Stimulated activated naive CD8-positive, alpha-beta T cell treated with anti-CD3 and anti-CD28 coated beads, Interleukin-15, Interleukin-2, amounts not matched to agents 100 ng/mL and 50 ng/mL, for 24 hours (primary cell): ENCODE measurements around the gene BRD9.

Source experiments
- H3K27ac Mint-ChIP-seq: one replicate; pipeline ENCODE4 v1.8.0; 2021; ENCODE audit warnings: mild to moderate bottlenecking, mixed read lengths
- H3K27me3 Mint-ChIP-seq: one replicate; pipeline ENCODE4 v1.8.0; 2021; ENCODE audit warnings: mixed read lengths
- H3K36me3 Mint-ChIP-seq: one replicate; pipeline ENCODE4 v1.8.0; 2021; ENCODE audit warnings: low read depth, mixed read lengths
- H3K4me1 Mint-ChIP-seq: one replicate; pipeline ENCODE4 v1.8.0; 2021; ENCODE audit warnings: low read depth, mixed read lengths
- H3K4me3 Mint-ChIP-seq: one replicate; pipeline ENCODE4 v1.8.0; 2021; ENCODE audit warnings: mild to moderate bottlenecking, mixed read lengths
- H3K9me3 Mint-ChIP-seq: one replicate; pipeline ENCODE4 v1.8.0; 2021; ENCODE audit warnings: mixed read lengths

BRD9 gene

DNA sequence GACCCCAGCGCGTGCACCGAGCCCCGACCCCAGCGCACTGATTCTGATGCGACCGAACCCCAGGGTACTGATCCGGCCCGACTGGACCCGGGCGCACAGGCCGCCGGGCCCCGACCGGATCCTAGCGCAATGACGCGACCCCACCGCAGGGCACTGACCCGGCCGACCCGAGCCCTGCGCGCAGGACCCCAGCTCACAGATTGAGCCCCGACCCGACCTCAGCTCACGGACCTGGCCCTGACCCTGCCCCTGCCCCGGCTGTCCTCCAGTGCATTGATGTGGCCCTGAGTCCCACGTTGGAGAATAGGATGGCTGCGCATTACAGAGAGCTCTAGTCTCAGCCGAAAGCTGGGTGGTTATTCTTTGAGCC, 521 bp upstream of the BRD9 start:
- Mint-ChIP-seq H3K27me3 (no peaks in the 10 kb centered on the region), H3K36me3 (peaks cover 67% of the 10 kb centered on the region), H3K4me1 (peaks cover 36% of the 10 kb centered on the region), H3K9me3 (no peaks in the 10 kb centered on the region), H3K27ac (peak overlapping the region; percentile 40), H3K4me3 (peak overlapping the region; percentile 87)

DNA sequence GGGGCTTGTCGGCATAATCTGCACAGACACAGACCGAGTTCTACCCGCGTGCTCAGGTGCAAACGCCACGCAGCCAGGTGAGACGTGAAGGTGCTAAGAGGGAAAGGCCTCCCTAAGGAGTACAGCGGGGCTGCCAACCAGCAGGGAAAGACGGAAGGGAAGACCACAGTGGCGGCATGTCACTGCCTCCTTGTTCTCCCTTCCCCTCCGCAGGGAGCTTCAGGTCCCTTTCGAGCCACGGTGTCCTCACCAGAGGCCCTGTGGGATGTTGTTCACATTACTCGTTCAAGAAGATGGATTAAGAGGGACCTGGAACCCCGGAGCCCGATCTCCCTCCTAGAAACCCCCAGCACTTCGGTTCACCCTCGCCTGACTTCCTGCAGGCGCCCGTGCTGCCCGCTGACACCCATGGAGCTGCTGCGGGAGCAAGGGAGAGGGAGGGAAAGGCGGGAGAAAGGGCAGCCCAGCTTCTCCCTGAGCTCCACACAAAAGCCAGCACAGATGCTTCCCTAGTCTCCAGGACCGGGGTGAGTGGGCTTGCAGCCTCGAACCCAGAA, 686 bp downstream of the BRD9 start:
- no peaks in the 10 kb centered on the region for H3K9me3 Mint-ChIP-seq
- H3K4me1 Mint-ChIP-seq = peaks cover 36% of the 10 kb centered on the region
- peak overlapping the region; percentile 92 for H3K27ac Mint-ChIP-seq
- H3K36me3 Mint-ChIP-seq = peaks cover 79% of the 10 kb centered on the region
- no peaks in the 10 kb centered on the region for H3K27me3 Mint-ChIP-seq
- H3K4me3 Mint-ChIP-seq = peak overlapping the region; percentile 87

DNA sequence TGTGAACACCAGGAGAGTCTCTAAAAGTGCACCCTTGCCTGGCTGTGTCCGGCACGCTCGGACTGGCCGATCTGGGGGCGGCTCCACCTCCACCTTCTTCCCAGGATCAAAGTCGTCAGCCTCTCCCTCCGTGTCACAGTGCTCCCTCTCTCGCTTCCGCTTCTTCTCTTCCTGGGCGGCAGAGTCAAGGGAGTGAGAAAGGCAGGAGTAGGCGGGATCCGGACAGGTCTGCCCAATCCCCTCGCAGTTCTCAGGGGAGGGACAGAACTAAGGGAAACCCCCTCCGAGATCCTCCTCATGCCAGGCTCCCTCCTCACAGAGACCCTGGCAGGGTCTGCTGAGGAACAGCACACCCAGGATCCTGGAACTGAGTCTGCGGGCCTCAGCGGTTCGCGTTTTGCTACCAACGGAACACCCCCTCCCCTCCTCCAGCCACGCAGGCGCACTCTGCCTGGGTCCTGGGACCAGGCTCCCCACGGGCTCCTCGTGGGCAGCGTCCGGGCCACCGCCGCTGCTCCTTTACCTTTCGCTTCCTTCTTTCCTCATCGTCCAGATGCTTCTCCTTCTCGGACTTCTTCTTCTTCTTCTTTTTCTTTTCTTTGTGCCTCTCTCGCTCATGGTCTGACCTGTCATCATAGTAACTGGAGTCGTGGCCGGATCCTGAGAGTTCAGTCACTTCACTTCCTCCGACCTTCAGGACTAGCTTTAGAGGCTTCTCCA, 1.3 kb downstream of the BRD9 start:
- Mint-ChIP-seq H3K27me3 (no peaks in the 10 kb centered on the region), H3K4me1 (peaks cover 36% of the 10 kb centered on the region)

DNA sequence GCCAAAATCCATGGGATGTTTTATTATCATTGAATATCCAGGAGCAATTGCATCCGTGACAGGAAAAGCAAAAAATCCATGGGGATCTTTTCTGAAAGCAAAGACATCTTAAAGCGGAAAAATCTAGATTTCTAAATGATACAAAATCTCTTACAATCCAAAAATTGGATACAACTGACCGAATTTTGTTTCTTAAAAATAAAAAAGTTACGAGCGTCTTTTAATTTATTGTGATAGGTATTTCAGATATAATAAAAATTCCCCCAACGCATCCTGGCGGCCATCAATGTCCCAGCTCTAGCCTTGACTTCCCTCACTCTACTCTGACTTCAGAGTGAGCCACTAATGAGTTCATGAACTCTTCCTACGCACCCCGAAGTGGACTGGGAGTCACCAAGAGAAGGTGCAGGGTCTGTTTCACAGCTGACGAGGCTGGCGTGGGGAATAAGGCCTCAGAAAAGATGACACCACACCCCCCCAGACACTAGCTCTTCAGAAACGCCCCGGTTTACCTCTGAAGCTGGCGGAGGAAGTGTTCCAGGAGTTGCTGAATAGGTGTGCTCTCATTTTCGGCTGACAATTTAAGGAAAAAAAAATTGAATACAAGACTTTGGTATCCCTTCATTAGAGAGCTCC, 3.4 kb downstream of the BRD9 start:
- no peaks in the 10 kb centered on the region for H3K27me3 Mint-ChIP-seq
- peaks cover 36% of the 10 kb centered on the region for H3K4me1 Mint-ChIP-seq
- H3K27ac Mint-ChIP-seq = no peak overlapping the region
- H3K4me3 Mint-ChIP-seq = no peak overlapping the region
- no peaks in the 10 kb centered on the region for H3K9me3 Mint-ChIP-seq
- H3K36me3 Mint-ChIP-seq = peaks cover 84% of the 10 kb centered on the region

More for the DNA sequence above, 1.3 kb downstream of the BRD9 start:
- H3K27ac Mint-ChIP-seq = peak overlapping the region; percentile 92
- peak overlapping the region; percentile 87 for H3K4me3 Mint-ChIP-seq
- H3K36me3 Mint-ChIP-seq = peaks cover 80% of the 10 kb centered on the region
- H3K9me3 Mint-ChIP-seq = no peaks in the 10 kb centered on the region

GRCh38 chr5:888638-889035, 4.0 kb downstream of the BRD9 start:
- H3K36me3 Mint-ChIP-seq = peaks cover 84% of the 10 kb centered on the region
- H3K27me3 Mint-ChIP-seq = no peaks in the 10 kb centered on the region
- no peak overlapping the region for H3K4me3 Mint-ChIP-seq
- peaks cover 31% of the 10 kb centered on the region for H3K4me1 Mint-ChIP-seq
- no peaks in the 10 kb centered on the region for H3K9me3 Mint-ChIP-seq
- no peak overlapping the region for H3K27ac Mint-ChIP-seq

- Mint-ChIP-seq H3K9me3 (peaks cover under 1% of the 10 kb centered on the region), H3K4me3 (no peak overlapping the region), H3K4me1 (peaks cover 28% of the 10 kb centered on the region), H3K27ac (no peak overlapping the region), H3K36me3 (peaks cover 87% of the 10 kb centered on the region), H3K27me3 (no peaks in the 10 kb centered on the region)
Measured at GRCh38 chr5:887947-888637, 4.5 kb downstream of the BRD9 start.

DNA sequence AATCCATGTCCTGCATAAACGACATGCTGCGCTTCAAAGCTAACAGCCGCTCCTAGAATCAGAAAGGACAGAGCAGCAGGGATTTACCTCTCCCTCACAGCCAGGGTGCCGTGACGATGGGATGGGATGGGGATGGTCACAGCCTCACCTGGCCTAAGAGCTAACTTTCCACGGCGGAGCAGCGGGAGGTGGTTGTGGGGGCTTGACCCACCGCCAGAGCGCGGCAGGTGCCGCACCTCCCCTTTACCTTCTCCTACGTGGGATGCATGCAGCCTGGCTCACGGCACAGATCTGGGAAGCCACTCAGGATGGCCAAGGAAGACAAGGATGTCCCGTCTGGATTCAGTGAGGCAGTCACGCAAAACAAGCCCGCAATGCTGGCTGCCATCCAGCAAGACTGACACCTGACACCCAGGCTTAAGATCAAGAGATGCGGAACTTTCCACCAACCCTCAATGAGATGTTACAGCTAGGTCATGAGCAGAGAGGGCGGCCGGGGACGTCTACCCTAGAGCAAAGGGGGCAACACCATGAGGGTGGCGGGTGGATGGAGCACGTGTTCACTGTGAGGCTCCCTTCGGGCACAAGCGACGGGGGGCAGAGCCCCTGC, 5.8 kb downstream of the BRD9 start:
- H3K27me3 Mint-ChIP-seq = peaks cover 5% of the 10 kb centered on the region
- H3K9me3 Mint-ChIP-seq = peaks cover 13% of the 10 kb centered on the region
- H3K27ac Mint-ChIP-seq = no peak overlapping the region
- H3K4me1 Mint-ChIP-seq = peaks cover 41% of the 10 kb centered on the region
- H3K4me3 Mint-ChIP-seq = no peak overlapping the region
- peaks cover 97% of the 10 kb centered on the region for H3K36me3 Mint-ChIP-seq

DNA sequence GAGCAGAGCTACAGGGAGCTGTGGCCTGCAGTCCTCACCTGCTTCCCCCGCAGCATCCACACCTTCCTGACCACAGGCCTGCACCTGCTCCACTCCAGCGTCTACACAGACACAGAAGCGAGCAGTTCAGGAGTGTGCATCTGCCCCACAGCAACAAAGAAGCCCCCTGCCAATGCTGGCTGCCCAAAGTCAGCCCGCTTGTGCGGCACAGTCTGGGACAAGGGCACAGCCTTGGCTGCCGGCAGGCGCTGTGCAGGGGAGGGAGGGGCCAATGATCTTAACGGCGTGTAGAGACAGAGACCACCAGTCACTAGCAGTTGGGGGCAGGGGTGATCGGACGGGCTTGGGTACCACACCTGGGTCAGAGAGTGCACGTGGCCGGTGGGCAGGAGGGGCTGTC, 6.6 kb downstream of the BRD9 start:
- Mint-ChIP-seq H3K4me3 (no peak overlapping the region), H3K36me3 (peaks cover 97% of the 10 kb centered on the region), H3K4me1 (peaks cover 38% of the 10 kb centered on the region), H3K27ac (no peak overlapping the region), H3K9me3 (peaks cover 13% of the 10 kb centered on the region), H3K27me3 (peaks cover 5% of the 10 kb centered on the region)

GRCh38 chr5:885529-885928, 7.1 kb downstream of the BRD9 start:
- Mint-ChIP-seq H3K27me3 (peaks cover 5% of the 10 kb centered on the region), H3K27ac (no peak overlapping the region), H3K36me3 (peaks cover 96% of the 10 kb centered on the region), H3K9me3 (peaks cover 13% of the 10 kb centered on the region), H3K4me3 (no peak overlapping the region), H3K4me1 (peaks cover 32% of the 10 kb centered on the region)

- H3K4me3 Mint-ChIP-seq = no peak overlapping the region
- H3K4me1 Mint-ChIP-seq = peaks cover 28% of the 10 kb centered on the region
- no peak overlapping the region for H3K27ac Mint-ChIP-seq
- peaks cover 13% of the 10 kb centered on the region for H3K9me3 Mint-ChIP-seq
- H3K36me3 Mint-ChIP-seq = peaks cover 93% of the 10 kb centered on the region
- peaks cover 5% of the 10 kb centered on the region for H3K27me3 Mint-ChIP-seq
Measured at GRCh38 chr5:885127-885442, 7.5 kb downstream of the BRD9 start.

- Mint-ChIP-seq H3K27ac (no peak overlapping the region), H3K36me3 (peaks cover 89% of the 10 kb centered on the region), H3K9me3 (peaks cover 13% of the 10 kb centered on the region), H3K4me3 (no peak overlapping the region), H3K27me3 (peaks cover 5% of the 10 kb centered on the region), H3K4me1 (peaks cover 27% of the 10 kb centered on the region)
Measured at GRCh38 chr5:884345-885126, 8.1 kb downstream of the BRD9 start.

- Mint-ChIP-seq H3K36me3 (peaks cover 80% of the 10 kb centered on the region), H3K27me3 (peaks cover 5% of the 10 kb centered on the region), H3K27ac (no peak overlapping the region), H3K4me3 (no peak overlapping the region), H3K9me3 (peaks cover 13% of the 10 kb centered on the region), H3K4me1 (peaks cover 23% of the 10 kb centered on the region)
Measured at GRCh38 chr5:883475-884181, 9.0 kb downstream of the BRD9 start.

GRCh38 chr5:882253-883183, 10.1 kb downstream of the BRD9 start:
- Mint-ChIP-seq H3K27ac (peak overlapping the region; percentile 94), H3K4me1 (peaks cover 18% of the 10 kb centered on the region)

More at GRCh38 chr5:882253-883183, 10.1 kb downstream of the BRD9 start:
- Mint-ChIP-seq H3K36me3 (peaks cover 78% of the 10 kb centered on the region), H3K27me3 (peaks cover 5% of the 10 kb centered on the region), H3K9me3 (peaks cover 13% of the 10 kb centered on the region), H3K4me3 (peak overlapping the region; percentile 67)
